ENCODE measurements around the gene TKFC. TPM values are rescaled to one million over a fixed set of nuclear protein-coding genes. Genes with fewer than 3 reads are reported as not detected.

The TKFC gene, protein sequence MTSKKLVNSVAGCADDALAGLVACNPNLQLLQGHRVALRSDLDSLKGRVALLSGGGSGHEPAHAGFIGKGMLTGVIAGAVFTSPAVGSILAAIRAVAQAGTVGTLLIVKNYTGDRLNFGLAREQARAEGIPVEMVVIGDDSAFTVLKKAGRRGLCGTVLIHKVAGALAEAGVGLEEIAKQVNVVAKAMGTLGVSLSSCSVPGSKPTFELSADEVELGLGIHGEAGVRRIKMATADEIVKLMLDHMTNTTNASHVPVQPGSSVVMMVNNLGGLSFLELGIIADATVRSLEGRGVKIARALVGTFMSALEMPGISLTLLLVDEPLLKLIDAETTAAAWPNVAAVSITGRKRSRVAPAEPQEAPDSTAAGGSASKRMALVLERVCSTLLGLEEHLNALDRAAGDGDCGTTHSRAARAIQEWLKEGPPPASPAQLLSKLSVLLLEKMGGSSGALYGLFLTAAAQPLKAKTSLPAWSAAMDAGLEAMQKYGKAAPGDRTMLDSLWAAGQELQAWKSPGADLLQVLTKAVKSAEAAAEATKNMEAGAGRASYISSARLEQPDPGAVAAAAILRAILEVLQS
- 21.9 TPM for total RNA-seq
- long read RNA-seq, full-length matches to known transcripts = 6 of 19 reads
- long read RNA-seq, partial matches to known transcripts = 9 of 19 reads
- long read RNA-seq, other reads (novel, unspliced or antisense) = 4 of 19 reads

DNA sequence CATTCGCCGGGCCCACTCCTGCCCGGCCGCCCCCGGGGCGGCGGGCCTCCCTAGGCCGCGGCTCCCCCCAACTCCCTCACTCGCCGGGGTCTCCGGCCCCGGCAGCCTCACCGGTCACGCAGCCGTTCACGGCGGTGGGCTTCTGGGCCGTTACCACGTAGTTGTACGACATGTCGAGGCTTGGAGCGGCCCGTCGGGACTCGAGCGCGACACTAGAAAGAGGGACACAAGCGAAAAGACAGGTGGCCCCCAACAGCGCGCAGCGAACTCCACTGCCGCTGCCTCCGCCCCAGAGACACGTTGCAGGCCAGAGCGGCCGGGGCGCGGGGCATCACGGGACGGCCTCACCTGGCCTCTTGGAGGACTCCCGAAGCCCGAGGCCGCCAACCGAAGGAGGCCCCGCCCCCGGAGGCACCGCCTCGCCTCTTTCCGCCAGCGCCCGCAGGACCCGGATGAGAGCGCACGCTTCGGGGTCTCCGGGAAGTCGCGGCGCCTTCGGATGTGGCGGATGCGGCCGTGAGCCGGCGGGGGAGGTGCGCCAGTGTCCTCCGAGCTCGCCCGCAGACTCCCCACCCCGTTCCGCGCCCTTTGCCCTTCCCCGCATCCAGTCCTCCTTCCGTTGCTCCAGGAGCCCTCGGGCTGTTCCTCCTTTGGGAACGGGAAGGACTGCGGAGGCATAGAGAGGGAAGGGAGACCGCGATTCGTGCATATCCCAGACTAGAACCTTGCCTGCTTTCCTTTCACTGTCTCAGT is at the start of gene TKFC, which contains the start of gene DDB1:
TSS of gene TKFC (plus strand) at position 432 of the 753 bp plus-strand sequence. CDS start 1,501 bp downstream, outside the sequence.
TSS of gene DDB1 (minus strand) at position 309 of the 753 bp plus-strand sequence. CDS start at position 172, 137 bp downstream.
- peak; percentile 98 for DNase-seq (ENCODE audit: low spot score)
- intact Hi-C loops (cut with DNase I) = loop anchor here (1.0 to 5.0 kb wide), 2 partner anchors 29 to 36 kb away; partner anchors contain the start of genes TMEM138 and VWCE

DNA sequence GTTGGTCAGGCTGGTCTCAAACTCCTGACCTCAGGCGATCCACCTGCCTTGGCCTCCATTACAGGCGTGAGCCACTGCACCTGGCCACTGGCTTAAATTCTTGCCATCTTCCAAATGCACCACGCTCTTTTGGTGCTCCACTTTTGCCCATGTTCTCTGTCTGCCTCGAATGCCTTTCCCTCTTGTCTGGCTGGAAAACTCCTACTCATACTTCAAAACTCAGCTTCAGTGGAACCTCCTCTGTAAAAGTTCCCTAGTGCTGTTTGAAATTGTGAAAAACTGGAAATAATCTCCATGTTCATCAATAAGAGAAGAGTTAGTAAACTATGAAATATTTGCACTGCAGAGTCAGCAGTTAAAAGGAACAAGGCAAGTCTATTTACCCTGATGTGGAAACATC is 49.4 kb upstream of the TKFC start:
- intact Hi-C loops (cut with DNase I) = no loop called here
- DNase-seq (ENCODE audit: low spot score) = no peak

DNA sequence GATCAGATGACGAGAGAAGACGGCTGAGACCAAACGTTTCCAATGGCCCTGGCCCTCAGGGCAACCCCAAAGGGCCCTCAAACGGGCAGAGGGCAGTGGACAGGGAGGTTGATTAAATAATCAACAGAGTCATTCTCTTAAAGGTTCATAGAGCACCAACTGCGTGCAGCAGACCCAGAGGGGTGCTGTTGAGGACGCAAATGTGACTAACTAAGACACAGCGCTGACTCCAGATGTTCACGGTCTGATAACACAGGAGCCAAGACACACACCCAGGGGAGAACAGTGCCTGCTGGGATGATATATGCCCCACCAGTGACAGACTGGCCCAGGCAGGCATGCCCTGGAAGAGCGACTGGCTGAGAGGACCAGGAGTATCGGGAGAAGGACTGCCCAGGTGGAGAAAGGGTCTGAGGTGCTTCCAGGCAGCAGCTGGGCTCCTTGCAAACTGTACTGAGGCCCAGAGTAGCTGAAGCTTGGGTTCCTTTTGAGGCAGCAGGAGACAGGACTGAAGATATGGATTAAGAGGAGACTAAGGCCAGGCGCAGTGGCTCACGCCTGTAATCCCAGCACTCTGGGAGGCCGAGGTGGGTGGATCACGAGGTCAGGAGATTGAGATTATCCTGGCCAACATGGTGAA is 45.6 kb upstream of the TKFC start:
- DNase-seq (ENCODE audit: low spot score) = no peak
- intact Hi-C loops (cut with DNase I) = no loop called here

DNA sequence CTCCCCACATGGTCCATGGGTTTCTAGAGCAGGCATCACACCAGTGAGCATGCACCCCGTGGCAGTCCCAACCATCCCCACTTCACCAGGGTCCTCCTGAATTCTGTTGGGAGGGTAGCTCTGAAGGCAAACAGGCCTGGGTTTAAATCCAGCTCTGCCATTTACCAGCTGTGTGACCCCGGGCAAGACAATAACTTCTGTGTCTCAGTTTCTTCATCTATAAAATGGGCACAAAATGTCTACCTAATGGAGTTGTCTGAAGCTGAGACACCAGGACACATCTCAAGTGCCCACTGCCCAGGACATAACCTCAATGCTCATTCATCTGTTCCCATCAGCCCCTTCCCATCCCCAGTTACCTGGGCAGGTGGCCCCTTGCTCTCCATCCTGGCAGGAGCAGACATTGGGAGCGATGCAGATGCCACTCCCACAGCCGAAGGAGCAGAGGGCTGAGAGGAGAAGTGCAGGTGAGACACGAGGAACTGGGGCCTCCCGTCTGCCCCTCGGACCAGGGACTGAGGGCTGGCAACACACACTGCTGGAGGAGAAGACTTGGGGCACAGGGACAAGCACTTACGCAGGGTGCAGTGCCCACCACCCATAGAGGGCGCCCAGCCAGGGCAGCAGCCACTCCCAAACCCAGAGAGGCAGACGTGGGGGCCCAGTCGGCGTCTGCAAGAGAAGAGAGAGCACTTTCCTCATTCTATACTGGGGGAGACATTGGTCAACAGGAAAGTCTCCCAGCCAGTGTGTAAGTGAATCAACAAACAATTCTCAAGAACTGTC is 41.9 kb upstream of the TKFC start:
- DNase-seq (ENCODE audit: low spot score) = no peak
- intact Hi-C loops (cut with DNase I) = no loop called here

DNA sequence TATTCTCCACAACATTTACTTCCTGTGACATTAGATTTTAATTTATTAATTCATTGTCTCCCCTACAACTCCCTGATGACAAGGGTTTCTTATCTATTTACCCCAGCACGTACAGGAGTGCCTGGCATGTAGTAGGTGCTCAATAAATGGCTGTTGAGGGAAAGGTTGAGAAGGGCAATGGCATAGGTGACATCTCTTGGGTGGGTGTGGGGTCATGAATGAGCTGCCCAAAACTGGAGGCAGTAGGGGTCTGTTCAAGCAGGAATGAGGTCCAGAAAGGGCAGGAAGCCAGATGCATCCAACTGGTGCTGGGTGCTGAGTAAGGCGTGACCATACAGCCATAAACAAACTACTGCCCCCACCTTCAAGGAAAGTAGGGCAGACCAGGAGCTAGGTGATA is 40.7 kb upstream of the TKFC start:
- no peak for DNase-seq (ENCODE audit: low spot score)
- intact Hi-C loops (cut with DNase I) = no loop called here

DNA sequence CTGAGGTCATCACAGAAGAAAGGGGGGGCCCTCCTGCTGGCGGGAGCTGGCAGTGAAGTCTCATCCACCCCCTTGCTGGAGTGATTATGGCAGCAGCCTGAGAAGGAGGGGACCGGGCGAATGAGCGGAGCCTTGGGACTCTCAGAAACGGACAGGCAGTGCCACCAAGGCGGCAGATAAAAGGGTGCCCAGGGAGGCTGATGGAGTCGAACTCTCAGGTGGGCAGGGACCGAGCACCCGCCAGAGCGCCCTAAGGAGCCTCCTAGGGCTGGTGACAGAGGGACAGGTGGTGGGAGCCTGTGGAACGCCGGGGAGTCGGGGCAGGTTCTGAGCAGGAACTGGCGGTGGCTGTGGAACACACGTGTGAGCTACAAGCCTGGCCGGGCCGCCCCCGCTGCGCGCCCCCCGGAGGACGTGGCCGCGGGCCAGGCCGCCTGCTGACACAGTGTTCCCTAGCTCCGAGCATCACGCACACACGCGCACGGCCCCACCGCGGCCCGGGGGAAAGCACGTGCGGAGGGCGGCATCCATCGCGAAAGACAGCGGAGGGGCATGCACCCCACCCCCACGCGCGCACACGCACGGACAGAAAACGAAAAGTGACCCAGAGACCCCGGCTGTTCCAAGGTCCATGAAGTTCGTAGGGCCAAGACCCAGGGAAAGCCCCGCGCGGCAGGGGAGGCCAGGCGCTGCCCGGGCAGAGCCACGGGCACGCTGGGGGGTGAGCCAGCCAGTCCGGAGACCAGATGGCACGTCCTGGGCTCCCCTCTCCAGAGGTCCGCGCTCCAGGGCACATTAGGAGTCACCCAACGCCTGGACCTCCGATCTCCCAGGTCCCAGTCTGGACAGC is 38.9 kb upstream of the TKFC start:
- intact Hi-C loops (cut with DNase I) = no loop called here
- no peak for DNase-seq (ENCODE audit: low spot score)

DNA sequence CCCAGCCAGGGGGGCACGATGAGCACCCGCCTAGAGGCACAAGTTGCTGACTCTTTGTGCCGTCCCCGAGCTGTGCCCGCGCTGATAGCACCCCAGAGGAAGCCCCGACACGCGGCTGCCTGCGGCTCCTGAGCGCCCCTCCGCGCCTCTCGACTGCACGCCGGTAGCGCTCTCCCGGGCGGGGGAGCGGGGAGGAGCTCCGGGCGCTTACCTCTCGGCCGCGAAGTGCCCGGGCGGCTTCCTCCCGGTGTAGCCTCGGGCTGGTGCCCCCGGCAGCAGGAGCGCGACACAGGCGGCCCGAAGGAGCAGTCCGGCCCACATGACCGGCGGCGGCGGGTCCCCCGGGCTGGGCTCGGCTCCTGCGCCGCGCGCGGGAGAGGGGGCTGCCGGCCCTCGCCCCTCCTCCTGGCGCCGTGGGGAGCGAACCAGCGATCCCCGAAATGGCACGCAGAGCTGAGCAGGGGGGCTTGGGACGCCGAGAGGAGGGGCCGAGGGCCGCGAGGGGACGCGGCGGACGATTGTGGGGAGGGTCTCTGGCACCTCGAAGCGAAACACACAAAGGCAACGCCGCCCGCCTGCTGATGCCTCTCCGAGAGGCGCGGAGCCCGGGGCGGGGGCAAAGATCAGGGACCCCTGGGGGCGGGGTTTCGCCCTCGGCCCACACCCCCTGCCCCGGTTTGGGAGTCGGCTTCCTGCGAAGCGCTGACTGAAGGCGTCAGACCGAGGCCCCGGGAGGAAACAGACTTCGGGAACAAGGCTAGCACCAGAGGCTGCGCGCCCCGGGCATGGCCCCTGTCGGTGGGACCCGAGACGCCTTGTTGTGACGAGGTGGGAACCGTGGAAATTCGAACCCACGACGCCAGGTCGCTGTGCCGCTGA is 38.1 kb upstream of the TKFC start, which contains the start of gene VWCE:
TSS of gene VWCE (minus strand) at position 600 of the 879 bp plus-strand sequence. CDS start at position 321, 279 bp downstream.
- DNase-seq (ENCODE audit: low spot score) = no peak
- intact Hi-C loops (cut with DNase I) = loop anchor here (5.0 kb wide), 1 partner anchor 37 kb away; the partner anchor contains the start of genes DDB1 and TKFC

DNA sequence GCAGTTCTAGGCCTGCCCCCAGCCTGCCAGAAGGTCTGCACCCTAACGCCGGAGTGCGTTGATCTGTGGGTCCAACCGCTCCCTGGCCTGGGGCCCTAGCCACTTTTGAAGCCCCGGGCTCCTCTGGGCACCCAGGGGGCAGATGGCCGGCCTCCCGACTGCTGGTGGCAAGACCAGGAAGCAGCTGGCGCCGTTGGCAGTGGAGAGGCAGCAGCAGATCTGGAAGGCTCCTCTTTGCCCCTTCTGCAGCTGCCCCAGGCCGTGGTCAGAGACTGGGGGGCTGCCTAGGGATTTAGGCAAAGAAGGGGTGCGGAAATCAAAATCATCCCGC is 37.5 kb upstream of the TKFC start:
- no peak for DNase-seq (ENCODE audit: low spot score)
- intact Hi-C loops (cut with DNase I) = loop anchor here (5.0 kb wide), 1 partner anchor 37 kb away; the partner anchor contains the start of genes DDB1 and TKFC

DNA sequence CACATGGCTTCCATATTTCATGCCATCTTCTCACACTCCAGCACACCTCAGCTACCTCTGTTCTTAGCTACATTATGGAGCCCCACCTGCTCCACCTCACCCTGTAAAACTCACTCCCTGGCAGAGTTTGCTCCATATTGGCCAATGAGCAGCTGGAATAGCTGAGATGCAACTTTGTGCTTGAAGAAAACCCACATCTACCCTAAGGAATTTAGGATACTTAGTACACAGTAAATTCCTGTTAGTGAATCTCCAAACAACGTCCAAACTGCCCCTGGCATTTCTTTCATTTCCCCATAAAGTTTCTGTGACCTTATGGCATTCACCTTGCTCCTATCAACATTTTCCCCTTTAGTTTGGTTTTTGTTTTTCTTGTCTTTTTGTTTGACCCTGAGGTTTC is 35.7 kb upstream of the TKFC start:
- intact Hi-C loops (cut with DNase I) = loop anchor here (5.0 kb wide), 1 partner anchor 35 kb away; the partner anchor contains the start of genes DDB1 and TKFC
- DNase-seq (ENCODE audit: low spot score) = no peak

DNA sequence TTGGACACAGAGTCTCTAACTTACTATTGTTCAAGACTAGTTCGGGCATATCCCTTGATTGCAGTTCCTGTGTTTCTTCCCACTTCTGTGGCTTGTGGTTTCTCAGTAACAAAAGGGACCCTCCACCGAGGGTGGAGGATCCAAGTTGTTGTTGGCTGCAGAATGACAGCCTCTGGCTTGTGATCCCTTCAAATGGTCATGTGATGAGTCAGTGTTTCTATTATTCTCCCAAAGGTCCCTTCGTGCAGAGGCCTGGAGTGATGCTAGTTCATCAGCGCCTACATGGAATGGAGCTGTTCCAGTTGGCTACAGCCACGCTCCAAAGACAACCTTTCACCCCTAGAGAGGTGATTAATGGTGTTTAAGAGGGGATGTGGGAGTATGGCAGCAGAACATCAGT is 35.3 kb upstream of the TKFC start:
- DNase-seq (ENCODE audit: low spot score) = no peak
- intact Hi-C loops (cut with DNase I) = loop anchor here (5.0 kb wide), 1 partner anchor 35 kb away; the partner anchor contains the start of genes DDB1 and TKFC

DNA sequence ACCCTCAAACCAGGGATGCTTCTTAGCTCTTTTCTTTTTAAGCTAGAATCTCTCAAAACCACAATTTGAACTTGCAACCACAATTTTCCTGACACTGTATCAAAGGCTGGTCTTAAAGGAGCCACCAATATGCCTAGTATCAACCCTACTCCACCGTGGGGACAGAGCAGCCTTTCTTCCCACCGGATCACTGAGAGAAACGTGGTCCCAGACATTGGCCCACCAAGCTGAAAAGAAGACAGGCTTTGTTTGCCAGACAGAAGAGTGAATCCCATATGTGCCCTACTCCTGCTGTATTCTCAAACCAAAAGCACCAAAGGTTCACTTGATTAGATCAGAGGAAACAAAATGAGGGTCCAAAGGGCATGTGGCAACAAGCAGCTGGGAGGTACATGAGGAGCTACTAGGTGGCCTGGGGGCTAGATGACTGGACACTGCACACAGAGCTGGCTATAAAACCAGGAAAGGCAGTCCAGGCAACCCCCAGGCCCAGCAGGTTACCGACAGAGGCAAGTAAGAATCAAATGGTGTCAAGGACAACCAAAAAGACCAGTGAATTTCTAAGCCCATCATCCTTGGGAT is 34.3 kb upstream of the TKFC start:
- no peak for DNase-seq (ENCODE audit: low spot score)
- intact Hi-C loops (cut with DNase I) = loop anchor here (5.0 kb wide), 1 partner anchor 34 kb away; the partner anchor contains the start of genes DDB1 and TKFC

DNA sequence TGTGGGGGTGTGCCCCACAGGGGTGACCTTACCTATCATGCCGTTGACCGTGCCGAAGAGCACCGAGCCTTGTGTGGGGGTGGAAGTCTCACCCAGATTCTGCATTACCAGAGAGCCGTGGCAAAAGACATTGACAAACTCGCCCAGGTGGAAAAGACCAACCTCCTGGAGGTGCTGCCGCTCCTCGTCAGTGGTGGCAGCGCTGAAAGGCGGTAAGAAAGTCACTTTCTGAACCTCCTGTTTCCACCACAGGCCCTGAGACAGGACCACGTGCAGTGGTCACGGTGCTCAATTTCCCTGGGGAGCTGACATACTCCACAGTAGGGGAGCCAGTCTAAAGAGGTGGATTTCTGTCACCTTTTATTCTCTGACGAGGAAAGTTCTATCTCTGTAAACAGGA is 30.5 kb upstream of the TKFC start:
- DNase-seq (ENCODE audit: low spot score) = no peak
- intact Hi-C loops (cut with DNase I) = no loop called here

DNA sequence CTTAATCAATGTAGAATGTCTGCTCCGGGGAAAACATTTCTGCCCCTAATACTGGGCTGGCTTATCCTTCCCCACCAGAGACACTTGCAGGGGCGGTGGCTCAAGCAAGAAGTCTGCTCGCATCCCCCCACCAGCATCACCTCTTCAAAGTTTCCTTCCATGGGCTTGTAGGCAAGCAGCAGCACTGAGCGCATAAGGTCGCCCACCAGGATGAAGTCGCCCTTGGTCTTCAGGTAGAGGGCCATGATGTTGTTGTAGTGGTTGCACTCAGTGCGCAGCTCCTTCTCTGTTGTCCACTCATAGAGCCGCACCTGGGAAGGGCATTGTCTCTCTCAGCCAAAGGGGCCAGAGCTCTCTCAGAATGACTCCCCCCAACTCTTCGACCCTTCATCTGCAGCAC is 29.3 kb upstream of the TKFC start:
- DNase-seq (ENCODE audit: low spot score) = no peak
- intact Hi-C loops (cut with DNase I) = no loop called here

DNA sequence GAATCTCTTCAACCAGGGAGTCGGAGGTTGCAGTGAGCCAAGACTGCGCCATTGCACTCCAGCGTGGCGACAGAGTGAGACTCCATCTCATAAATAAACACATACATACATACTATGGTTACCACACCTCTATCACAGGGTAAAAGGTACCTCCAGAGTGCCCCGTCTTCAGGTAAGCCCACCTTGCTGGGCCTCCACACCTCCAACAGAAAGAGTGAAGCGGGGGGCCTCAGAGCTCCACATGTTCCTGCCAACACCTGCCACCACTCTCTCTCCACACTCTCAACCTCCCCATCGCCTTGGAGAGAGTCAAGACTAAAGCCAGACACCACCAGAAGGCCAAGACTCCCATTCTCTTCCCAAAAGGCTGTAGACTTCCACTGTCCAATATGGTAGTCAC is 27.6 kb upstream of the TKFC start:
- intact Hi-C loops (cut with DNase I) = no loop called here
- DNase-seq (ENCODE audit: low spot score) = no peak

DNA sequence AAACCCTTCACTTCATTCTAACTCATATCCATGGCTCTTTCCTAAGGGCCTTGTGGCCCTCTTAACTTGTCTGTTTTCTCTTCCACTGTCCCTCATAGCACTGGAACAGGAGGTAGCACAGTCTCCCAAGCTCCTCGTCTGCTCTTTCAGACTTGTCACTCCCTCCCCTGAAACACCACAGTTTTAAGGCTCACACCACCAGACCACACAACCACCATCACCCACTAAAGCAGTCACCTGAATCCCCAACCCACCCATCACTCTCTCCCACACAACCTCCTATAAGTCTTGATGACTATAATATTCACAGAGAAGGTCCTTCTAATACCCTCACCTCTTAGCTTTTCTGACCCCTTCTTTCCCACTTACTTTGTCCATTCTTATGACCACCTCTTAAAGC is 26.8 kb upstream of the TKFC start:
- intact Hi-C loops (cut with DNase I) = no loop called here
- no peak for DNase-seq (ENCODE audit: low spot score)

DNA sequence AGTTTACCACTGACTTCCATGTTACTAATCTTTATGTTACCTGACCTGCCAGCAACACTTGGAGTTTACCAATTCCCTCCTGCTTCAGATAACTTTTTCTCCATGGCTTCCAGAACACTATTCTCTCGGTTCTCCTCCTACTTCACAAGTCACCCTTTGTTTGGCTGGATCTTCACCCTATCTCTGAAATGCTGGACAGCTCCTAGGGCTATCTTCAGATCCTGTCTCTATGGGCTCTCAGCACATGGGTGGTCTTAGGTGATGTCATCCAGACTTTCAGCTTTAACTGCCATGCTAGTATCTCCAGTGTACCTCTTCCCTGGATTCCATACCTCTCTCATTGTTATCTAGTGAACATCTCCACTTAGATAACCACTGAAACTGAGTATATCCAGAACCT is 25.7 kb upstream of the TKFC start:
- no peak for DNase-seq (ENCODE audit: low spot score)
- intact Hi-C loops (cut with DNase I) = no loop called here

Measured in cardiac septum (tissue), 1 donor.